Measurements from ENCODE around the gene CSTB.
A peak's percentile ranks its signal among the peaks of the same experiment; 100 is the strongest.

The CSTB gene

GRCh38 chr21:43737158-43737950, 38.8 kb downstream of the CSTB start:
- Histone ChIP-seq H3K9me3 (ENCODE audit: control insufficient read depth in 2 of 2, low read length in 2 of 2) (no peaks in the 10 kb centered on the region), H3K27me3 (ENCODE audit: control insufficient read depth in 2 of 2, insufficient read depth in 2 of 2, low read length in 2 of 2) (no peaks in the 10 kb centered on the region), H3K4me1 (ENCODE audit: control insufficient read depth in 2 of 2, insufficient read depth in 2 of 2, low read length in 2 of 2) (peaks cover 20% of the 10 kb centered on the region in 2 donors), H3K27ac (ENCODE audit: low read depth in 2 of 2, low read length in 2 of 2) (no peak overlapping the region), H3K4me3 (ENCODE audit: low read length in 2 of 2) (no peak overlapping the region), H3K9ac (ENCODE audit: low read depth in 1 of 2, low read length in 2 of 2) (no peak overlapping the region), H3K36me3 (ENCODE audit: control insufficient read depth in 2 of 2, insufficient read depth in 2 of 2, low read length in 2 of 2) (peaks cover 13 to 14% of the 10 kb centered on the region in 2 donors)

- peaks cover 5 to 16% of the 10 kb centered on the region in 2 donors for H3K36me3 ChIP-seq (ENCODE audit: control insufficient read depth in 2 of 2, insufficient read depth in 2 of 2, low read length in 2 of 2)
- H3K4me3 ChIP-seq (ENCODE audit: low read length in 2 of 2) = no peak overlapping the region
- peaks cover 25 to 30% of the 10 kb centered on the region in 2 donors for H3K4me1 ChIP-seq (ENCODE audit: control insufficient read depth in 2 of 2, insufficient read depth in 2 of 2, low read length in 2 of 2)
- no peaks in the 10 kb centered on the region for H3K9me3 ChIP-seq (ENCODE audit: control insufficient read depth in 2 of 2, low read length in 2 of 2)
- no peak overlapping the region for H3K9ac ChIP-seq (ENCODE audit: low read depth in 1 of 2, low read length in 2 of 2)
- H3K27ac ChIP-seq (ENCODE audit: low read depth in 2 of 2, low read length in 2 of 2) = no peak overlapping the region
- no peaks in the 10 kb centered on the region for H3K27me3 ChIP-seq (ENCODE audit: control insufficient read depth in 2 of 2, insufficient read depth in 2 of 2, low read length in 2 of 2)
Observed at GRCh38 chr21:43736224-43736883, 39.8 kb downstream of the CSTB start.

GRCh38 chr21:43735236-43736091, 40.6 kb downstream of the CSTB start:
- no peak overlapping the region for H3K27ac ChIP-seq (ENCODE audit: low read depth in 2 of 2, low read length in 2 of 2)
- H3K27me3 ChIP-seq (ENCODE audit: control insufficient read depth in 2 of 2, insufficient read depth in 2 of 2, low read length in 2 of 2) = no peaks in the 10 kb centered on the region
- no peak overlapping the region for H3K9ac ChIP-seq (ENCODE audit: low read depth in 1 of 2, low read length in 2 of 2)
- no peaks in the 10 kb centered on the region for H3K9me3 ChIP-seq (ENCODE audit: control insufficient read depth in 2 of 2, low read length in 2 of 2)
- no peak overlapping the region for H3K4me3 ChIP-seq (ENCODE audit: low read length in 2 of 2)
- H3K36me3 ChIP-seq (ENCODE audit: control insufficient read depth in 2 of 2, insufficient read depth in 2 of 2, low read length in 2 of 2) = peaks cover 5 to 16% of the 10 kb centered on the region in 2 donors
- H3K4me1 ChIP-seq (ENCODE audit: control insufficient read depth in 2 of 2, insufficient read depth in 2 of 2, low read length in 2 of 2) = peaks cover 28 to 35% of the 10 kb centered on the region in 2 donors

GRCh38 chr21:43734928-43735229, 41.2 kb downstream of the CSTB start:
- peak overlapping the region in 1 of 2 donors; percentile 77 for H3K27ac ChIP-seq (ENCODE audit: low read depth in 2 of 2, low read length in 2 of 2)
- H3K9me3 ChIP-seq (ENCODE audit: control insufficient read depth in 2 of 2, low read length in 2 of 2) = no peaks in the 10 kb centered on the region
- H3K27me3 ChIP-seq (ENCODE audit: control insufficient read depth in 2 of 2, insufficient read depth in 2 of 2, low read length in 2 of 2) = no peaks in the 10 kb centered on the region
- peaks cover 28 to 37% of the 10 kb centered on the region in 2 donors for H3K4me1 ChIP-seq (ENCODE audit: control insufficient read depth in 2 of 2, insufficient read depth in 2 of 2, low read length in 2 of 2)
- H3K4me3 ChIP-seq (ENCODE audit: low read length in 2 of 2) = no peak overlapping the region
- peaks cover 5 to 16% of the 10 kb centered on the region in 2 donors for H3K36me3 ChIP-seq (ENCODE audit: control insufficient read depth in 2 of 2, insufficient read depth in 2 of 2, low read length in 2 of 2)
- no peak overlapping the region for H3K9ac ChIP-seq (ENCODE audit: low read depth in 1 of 2, low read length in 2 of 2)

DNA sequence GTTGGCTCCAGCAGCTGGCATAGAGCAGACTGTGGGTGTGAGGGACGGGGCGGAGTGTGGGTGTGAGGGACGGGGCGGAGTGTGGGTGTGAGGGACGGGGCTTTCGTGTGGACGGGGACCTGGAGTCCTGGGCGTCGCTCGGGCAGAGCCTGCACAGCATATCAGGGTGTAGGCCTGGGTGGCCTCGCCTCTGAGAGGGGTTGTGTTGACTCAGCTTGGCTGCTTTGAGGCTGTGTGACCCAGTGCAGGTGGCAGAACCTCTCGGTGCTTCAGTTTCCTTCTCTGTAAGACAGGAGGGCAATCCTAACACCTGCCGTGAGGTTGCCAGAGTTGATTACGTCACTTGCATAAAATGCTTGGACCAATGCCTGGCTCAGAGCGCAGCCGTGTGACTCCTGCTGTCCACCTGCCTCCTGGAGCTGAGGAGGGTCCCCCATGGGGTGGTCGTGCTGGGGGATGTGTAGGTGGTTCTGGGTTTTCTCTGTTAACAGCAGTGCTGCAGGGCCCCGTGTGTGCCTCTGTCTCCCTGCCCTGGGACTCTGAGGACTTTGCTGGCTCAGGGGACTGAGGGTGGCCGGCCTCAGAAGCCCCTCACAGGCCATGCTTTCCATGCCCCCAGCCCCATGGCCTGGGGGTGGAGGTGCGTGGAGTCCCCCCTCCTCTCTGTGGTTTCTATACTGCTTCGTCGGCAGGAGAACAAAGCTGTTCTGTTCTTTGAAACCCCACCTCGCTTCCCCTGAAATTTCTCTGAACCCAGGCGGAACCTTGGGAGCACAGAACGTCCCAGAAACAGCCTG, 41.8 kb downstream of the CSTB start:
- Histone ChIP-seq H3K27ac (ENCODE audit: low read depth in 2 of 2, low read length in 2 of 2) (peak overlapping the region; percentile 73 to 77), H3K36me3 (ENCODE audit: control insufficient read depth in 2 of 2, insufficient read depth in 2 of 2, low read length in 2 of 2) (peaks cover 5 to 16% of the 10 kb centered on the region in 2 donors)

DNA sequence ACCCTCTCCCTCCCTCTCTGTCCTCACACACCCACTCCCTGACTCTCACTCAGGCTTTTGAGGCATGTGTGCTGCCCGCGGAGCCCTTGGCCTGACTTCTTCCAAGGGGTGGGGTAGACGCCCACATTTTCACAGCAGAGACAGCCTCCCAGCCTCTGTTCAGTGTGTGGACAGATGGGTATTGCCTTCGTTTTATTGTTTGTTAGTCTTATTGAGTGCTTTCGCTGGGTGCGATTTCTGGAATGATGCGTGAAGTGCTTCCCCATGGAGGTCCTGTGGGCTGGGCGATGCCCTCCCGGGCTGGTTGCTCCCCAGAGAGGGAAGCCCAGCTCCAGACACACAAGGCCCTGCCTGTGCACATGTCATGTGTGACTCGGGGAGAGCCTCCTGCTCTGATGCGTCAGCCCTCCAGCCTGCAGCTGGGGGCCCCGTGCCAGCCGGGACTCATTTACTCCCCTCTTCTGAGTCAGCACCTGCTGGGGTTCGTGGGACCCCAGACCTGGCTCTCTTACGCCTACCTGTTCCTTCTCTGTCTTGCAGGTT, 42.5 kb downstream of the CSTB start:
- no peaks in the 10 kb centered on the region for H3K27me3 ChIP-seq (ENCODE audit: control insufficient read depth in 2 of 2, insufficient read depth in 2 of 2, low read length in 2 of 2)
- peak overlapping the region; percentile 73 to 77 for H3K27ac ChIP-seq (ENCODE audit: low read depth in 2 of 2, low read length in 2 of 2)
- peak overlapping the region in 1 of 2 donors; percentile 60 for H3K9ac ChIP-seq (ENCODE audit: low read depth in 1 of 2, low read length in 2 of 2)
- H3K9me3 ChIP-seq (ENCODE audit: control insufficient read depth in 2 of 2, low read length in 2 of 2) = no peaks in the 10 kb centered on the region
- H3K4me1 ChIP-seq (ENCODE audit: control insufficient read depth in 2 of 2, insufficient read depth in 2 of 2, low read length in 2 of 2) = peaks cover 30 to 37% of the 10 kb centered on the region in 2 donors
- H3K4me3 ChIP-seq (ENCODE audit: low read length in 2 of 2) = peak overlapping the region; percentile 13 to 42
- H3K36me3 ChIP-seq (ENCODE audit: control insufficient read depth in 2 of 2, insufficient read depth in 2 of 2, low read length in 2 of 2) = peaks cover 5 to 16% of the 10 kb centered on the region in 2 donors

More for the DNA sequence above, 41.8 kb downstream of the CSTB start:
- H3K4me3 ChIP-seq (ENCODE audit: low read length in 2 of 2) = peak overlapping the region; percentile 13
- H3K9ac ChIP-seq (ENCODE audit: low read depth in 1 of 2, low read length in 2 of 2) = peak overlapping the region; percentile 14 to 60
- H3K9me3 ChIP-seq (ENCODE audit: control insufficient read depth in 2 of 2, low read length in 2 of 2) = no peaks in the 10 kb centered on the region
- H3K4me1 ChIP-seq (ENCODE audit: control insufficient read depth in 2 of 2, insufficient read depth in 2 of 2, low read length in 2 of 2) = peaks cover 28 to 37% of the 10 kb centered on the region in 2 donors
- no peaks in the 10 kb centered on the region for H3K27me3 ChIP-seq (ENCODE audit: control insufficient read depth in 2 of 2, insufficient read depth in 2 of 2, low read length in 2 of 2)

DNA sequence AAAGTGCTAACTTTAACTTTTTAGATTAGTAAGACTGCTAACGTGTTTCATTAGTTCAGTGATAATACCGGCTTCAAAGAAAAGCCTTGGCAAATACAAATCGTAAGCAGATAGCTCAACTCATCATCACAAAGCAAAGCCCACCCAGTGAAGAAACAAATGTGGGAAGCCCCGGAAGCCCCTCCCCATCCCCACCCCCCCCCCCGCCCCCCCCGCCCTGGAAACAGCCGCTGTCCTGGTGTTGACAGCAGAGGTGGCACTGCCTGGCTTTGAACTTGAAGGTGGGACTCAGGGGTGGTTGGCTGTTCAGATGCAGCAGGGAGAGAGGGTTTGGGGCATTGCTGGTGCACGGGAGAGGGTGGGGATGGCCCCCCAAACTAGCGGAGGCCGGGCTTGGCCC, 43.0 kb downstream of the CSTB start:
- H3K27ac ChIP-seq (ENCODE audit: low read depth in 2 of 2, low read length in 2 of 2) = peak overlapping the region; percentile 73 to 77
- peaks cover 5 to 16% of the 10 kb centered on the region in 2 donors for H3K36me3 ChIP-seq (ENCODE audit: control insufficient read depth in 2 of 2, insufficient read depth in 2 of 2, low read length in 2 of 2)
- H3K4me1 ChIP-seq (ENCODE audit: control insufficient read depth in 2 of 2, insufficient read depth in 2 of 2, low read length in 2 of 2) = peaks cover 34 to 41% of the 10 kb centered on the region in 2 donors
- H3K27me3 ChIP-seq (ENCODE audit: control insufficient read depth in 2 of 2, insufficient read depth in 2 of 2, low read length in 2 of 2) = no peaks in the 10 kb centered on the region
- H3K9me3 ChIP-seq (ENCODE audit: control insufficient read depth in 2 of 2, low read length in 2 of 2) = no peaks in the 10 kb centered on the region
- peak overlapping the region in 1 of 2 donors; percentile 60 for H3K9ac ChIP-seq (ENCODE audit: low read depth in 1 of 2, low read length in 2 of 2)
- H3K4me3 ChIP-seq (ENCODE audit: low read length in 2 of 2) = peak overlapping the region; percentile 8 to 42

GRCh38 chr21:43731891-43732711, 44.0 kb downstream of the CSTB start:
- Histone ChIP-seq H3K36me3 (ENCODE audit: control insufficient read depth in 2 of 2, insufficient read depth in 2 of 2, low read length in 2 of 2) (peaks cover 5 to 12% of the 10 kb centered on the region in 2 donors), H3K9ac (ENCODE audit: low read depth in 1 of 2, low read length in 2 of 2) (peak overlapping the region; percentile 24 to 49), H3K27ac (ENCODE audit: low read depth in 2 of 2, low read length in 2 of 2) (peak overlapping the region; percentile 32 to 81), H3K4me3 (ENCODE audit: low read length in 2 of 2) (peak overlapping the region in 1 of 2 donors; percentile 31), H3K4me1 (ENCODE audit: control insufficient read depth in 2 of 2, insufficient read depth in 2 of 2, low read length in 2 of 2) (peaks cover 44 to 48% of the 10 kb centered on the region in 2 donors), H3K27me3 (ENCODE audit: control insufficient read depth in 2 of 2, insufficient read depth in 2 of 2, low read length in 2 of 2) (no peaks in the 10 kb centered on the region), H3K9me3 (ENCODE audit: control insufficient read depth in 2 of 2, low read length in 2 of 2) (no peaks in the 10 kb centered on the region)
